Activated CD4-positive, alpha-beta T cell treated with anti-CD3 and anti-CD28 coated beads for 24 hours (primary cell): Measurements from ENCODE around the gene LBR.
A peak's percentile ranks its signal among the peaks of the same experiment; 100 is the strongest.
"Not testable (repeated sequence)": the region's sequence is repeated elsewhere in the genome, so short reads cannot be mapped to it uniquely, and the experiment has no call there.

Experiments used
- DNase-seq, 2 donors: peaks; one replicate each; pipeline ENCODE4 v3.0.0-alpha.2; 2020; ENCODE audit warnings: low read depth in 2 of 2

LBR gene

DNA sequence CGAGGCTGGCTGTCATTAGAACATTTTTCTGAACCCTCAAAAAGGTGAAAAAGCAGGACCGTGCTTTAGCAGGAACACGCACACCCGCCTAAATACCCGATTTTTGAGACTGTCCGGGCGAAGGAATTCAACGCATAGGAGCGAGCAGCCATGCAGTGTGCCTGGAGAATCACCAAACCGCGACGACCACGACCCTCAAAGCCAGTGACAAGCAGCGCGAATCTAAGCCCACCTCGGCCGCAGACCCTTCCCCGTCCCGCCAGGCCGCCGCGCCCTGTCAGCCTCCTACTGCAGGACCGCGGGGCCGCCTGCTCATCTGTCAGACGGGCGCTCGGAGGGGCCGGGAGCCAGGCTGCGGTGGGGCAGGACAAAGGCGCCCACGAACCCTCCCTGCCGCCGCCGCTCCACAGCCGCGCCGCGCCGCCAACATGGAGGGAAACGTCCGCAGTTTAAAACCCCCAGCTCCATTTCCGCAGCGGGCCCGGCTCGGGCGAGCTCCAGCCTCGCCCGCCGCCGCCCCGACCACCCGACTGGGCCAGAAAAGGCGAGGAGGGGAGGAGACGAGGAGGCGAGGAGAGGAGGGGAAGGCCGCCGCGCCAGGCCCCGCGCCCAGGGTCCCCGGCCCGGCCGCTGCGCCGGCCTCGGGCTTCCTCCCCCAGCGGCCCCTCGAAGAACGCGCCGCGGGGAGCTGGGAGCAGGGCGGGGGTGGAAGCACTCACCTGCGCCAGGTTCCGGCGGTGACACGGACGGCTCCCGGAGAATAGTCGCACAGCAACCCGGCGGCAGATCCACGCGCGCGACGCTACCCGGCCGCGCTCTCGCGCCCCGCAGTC, at the start of gene LBR:
LBR (minus strand) TSS at position 804 of the 833 bp plus-strand sequence. CDS start 3,963 bp downstream, outside the sequence.
- DNase-seq, result peak; percentile 7 to 20

DNA sequence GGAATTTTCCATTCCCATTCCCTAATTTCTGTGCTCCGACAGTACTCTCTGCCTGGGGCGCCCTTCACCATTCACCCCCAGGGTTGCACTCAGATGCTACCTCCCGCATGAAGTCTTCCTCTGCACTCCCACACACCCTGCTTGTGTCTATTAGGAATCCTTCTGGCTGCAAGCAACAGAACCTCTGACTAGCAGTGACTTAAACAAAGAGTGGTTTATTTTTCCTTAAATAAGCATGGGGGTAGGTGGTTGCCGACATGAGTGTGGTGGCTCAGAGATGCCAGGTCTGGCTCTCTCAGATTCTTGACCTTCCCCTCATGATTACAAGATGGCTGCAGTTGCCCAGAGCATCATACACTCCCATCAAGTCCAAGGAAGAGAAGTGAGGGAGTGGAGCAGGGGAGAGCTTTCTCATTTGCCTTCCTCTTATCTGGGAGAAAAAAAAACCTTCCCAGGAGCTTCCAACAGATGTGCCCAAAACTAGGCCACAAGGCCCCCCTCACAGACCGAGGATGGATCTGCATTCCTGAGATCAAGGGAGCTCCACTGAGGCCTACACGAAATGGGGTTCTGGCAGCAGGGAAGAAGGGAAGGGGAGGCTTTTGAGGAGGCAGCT, 49.6 kb upstream of the LBR start:
- no peak for DNase-seq

GRCh38 chr1:225476538-225476988, 48.7 kb upstream of the LBR start:
- no peak for DNase-seq

GRCh38 chr1:225476100-225476511, 48.3 kb upstream of the LBR start:
- DNase-seq, result no peak

DNA sequence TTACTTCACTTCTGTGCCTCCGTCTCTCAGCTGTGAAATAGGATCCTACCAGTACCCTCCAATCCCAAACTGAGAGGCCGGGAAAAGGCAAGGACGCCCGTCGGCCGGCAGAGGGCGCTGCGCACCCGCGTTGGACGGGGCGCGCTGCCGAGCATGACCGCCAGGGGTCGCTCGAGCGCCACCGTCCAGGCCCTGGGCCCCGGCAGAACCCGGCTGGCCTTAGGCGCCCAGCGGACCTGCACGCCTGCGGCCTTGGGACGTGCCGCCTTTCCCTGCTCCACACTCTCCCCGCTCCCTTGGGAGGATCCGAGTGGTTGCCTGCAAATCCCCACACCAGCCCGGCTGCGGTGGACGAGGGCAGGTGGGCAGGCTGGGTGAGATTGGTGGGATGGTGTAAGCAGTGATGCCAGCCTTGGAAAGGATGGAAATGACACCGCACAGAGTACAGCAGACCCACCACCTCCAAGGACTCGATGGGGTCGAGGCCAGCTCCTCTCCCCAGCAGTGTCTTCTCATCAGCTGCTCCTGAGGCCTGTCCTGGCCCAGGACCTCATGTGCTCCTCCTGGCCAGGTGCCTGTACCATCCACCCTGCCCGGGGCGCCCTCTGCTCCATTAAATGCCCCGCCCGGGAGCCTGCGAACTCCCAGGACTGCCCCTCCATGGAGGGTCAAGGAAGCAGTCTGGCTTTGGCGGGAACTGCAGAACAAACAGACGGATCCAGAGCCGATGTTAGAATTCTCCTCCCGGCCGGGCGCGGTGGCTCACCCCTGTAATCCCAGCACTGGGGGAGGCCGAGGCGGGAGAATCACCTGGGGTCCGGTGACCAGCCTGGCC, 47.4 kb upstream of the LBR start:
- DNase-seq, result peak; percentile 37 to 54

DNA sequence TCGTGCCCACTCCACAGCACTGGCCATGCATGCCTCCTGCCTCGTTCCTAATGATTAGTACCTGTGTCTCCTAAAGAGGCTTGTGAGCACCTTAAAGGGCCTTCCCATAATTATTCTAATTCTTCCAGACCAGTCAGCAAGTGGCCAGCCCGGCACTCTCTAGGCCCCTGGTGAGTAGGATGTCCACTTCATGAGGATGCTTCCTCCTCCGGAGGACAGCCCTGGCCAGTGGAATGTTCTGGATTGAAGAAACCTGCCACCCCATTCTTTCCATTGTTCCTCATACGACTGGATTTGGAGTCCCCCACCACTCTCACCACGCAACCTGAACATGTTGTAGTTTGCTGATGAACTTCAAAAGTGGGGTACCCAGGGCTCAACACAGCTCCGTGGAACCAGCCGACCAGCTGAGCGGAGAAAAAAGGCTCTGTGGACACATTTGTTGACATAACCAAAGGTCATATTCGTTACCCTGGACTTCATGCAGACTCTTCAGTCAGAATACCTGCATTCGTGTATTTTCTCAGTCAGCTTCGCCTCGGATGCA, 46.7 kb upstream of the LBR start:
- DNase-seq, result no peak

DNA sequence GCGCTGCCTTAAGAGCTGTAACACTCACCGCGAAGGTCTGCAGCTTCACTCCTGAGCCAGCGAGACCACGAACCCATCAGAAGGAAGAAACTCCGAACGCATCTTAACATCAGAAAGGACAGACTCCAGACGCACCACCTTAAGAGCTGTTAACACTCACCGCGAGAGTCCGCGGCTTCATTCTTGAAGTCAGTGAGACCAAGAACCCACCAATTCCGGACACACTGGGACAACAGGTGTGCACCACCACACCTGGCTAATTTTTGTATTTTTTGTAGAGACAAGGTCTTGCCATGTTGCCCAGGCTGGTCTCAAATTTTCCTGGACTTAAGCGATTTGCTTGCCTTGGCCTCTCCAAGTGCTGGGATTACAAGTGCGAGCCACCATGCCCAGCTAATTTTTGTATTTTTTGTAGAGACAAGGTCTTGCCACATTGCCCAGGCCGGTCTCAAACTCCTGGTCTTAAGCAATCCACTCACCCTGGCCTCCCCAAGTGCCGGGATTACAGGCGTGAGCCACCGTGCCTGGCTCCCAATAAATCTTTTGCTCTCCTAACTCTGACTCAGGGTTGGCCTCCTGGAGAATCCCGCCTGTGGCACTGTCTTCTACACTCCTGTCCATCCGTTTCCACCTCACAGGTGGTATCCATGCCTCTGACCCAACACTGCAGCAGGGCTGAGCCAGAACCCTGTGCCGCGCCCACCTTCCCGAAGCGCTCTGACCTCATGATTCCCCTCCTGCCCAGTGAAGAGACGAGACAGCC, 46.0 kb upstream of the LBR start:
- not testable (repeated sequence) for DNase-seq

DNA sequence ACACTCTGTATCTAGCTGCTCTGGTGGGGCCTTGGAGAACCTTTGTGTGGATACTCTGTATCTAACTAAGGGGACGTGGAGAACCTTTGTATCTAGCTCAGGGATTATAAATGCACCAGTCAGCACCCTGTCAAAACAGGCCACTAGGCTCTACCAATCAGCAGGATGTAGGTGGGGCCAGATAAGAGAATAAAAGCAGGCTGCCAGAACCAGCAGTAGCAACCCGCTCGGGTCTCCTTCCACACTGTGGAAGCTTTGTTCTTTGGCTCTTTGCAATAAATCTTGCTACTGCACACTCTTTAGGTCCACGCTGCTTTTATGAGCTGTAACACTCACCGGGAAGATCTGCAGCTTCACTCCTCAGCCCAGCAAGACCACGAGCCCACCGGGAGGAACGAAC, 45.4 kb upstream of the LBR start:
- not testable (repeated sequence) for DNase-seq

DNA sequence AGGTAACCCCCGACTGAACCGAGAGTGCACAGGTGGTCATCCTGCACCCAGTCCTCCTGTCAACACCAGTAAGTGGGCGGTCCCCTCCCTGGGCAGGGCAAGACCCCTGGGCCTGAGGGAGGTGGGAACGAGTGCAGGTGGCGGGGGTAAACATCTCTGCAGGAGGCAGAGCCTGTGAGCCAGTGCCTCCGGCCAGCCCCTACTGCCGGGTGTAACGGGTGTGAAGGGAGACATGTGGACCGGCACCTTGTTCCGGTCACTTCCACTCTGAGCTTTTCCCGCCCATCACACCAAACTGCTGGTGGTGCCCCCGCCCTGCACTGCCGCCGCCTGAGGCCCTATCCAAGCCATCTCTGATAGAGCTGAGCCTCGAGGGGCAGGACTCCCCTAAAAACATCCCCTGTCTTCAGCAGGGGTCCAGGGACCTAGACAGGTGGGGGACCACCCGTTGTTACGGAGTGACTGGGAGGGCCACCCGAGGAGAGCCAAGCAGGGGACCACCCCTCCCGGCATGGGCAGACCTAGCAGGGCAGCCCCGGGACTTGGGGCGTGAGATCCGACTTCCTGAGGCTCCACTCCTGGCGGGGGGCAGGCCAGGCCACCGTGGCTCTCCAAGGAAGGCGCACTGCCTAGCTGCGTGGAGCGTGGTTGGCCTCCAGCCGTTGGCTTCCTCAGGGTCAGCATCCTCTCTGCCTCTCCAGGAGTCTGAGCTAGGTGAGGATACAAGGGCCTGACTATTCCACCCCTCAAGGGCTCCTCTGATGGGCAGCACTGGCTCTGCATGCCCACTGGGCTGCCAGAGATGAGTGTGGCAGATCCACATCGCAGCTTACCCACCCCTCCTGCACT, 43.8 kb upstream of the LBR start:
- no peak for DNase-seq

DNA sequence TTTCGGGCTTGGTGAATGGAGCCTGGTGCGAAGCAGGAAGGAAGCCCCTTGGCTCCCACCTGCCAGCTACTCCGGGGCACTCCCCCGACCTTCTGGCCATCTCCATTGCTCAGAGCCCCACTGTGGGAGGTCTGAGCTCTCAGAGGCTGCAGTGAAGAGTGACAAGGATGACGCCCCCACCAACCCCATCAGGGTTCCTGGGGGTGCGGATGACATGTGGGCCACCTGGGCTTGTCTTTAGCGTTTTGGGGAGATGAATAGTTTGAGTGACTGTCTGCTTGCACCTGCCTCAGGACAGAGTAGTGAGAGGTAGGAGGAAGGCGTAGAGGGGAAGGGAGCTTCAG, 43.2 kb upstream of the LBR start:
- DNase-seq, result no peak

- DNase-seq, result no peak
Measured at GRCh38 chr1:225470211-225471108, 42.6 kb upstream of the LBR start.

GRCh38 chr1:225469051-225469450, 41.2 kb upstream of the LBR start:
- DNase-seq, result no peak

DNA sequence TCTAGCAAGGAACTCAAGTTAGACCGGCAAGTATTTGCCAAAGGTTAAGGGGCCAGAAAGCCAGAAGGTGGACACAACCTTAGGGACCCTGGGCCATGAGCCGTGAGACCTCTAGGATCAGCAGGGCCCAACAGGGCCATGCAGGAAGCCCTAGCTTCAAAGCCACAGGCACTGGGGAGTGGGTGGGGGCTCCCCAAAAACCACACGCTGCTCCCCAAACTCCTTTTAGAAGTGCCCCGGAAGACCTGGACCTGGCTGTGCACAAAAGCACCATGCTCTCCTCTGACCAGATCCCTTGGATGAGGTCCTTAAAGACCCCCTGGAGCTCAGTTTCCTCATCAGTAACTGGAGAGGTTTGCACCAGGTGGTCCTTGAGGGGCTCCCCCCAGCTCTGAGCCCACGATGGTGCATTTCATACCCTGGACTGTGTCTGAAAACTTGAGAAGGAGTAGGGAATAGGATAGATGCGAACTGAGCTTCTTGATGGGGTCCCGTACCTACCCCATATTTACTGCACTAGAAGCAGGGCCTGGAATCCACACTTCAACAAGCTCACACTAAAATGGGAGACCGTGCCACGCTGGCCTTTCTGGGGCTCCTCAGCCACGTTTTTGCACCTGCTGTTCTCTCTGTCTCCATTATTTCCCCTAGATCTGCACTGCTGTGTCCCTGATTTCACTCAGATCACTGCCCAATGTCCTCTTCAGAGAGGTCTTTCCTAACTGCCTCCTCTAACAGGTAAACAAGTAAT, 40.6 kb upstream of the LBR start:
- no peak for DNase-seq

DNA sequence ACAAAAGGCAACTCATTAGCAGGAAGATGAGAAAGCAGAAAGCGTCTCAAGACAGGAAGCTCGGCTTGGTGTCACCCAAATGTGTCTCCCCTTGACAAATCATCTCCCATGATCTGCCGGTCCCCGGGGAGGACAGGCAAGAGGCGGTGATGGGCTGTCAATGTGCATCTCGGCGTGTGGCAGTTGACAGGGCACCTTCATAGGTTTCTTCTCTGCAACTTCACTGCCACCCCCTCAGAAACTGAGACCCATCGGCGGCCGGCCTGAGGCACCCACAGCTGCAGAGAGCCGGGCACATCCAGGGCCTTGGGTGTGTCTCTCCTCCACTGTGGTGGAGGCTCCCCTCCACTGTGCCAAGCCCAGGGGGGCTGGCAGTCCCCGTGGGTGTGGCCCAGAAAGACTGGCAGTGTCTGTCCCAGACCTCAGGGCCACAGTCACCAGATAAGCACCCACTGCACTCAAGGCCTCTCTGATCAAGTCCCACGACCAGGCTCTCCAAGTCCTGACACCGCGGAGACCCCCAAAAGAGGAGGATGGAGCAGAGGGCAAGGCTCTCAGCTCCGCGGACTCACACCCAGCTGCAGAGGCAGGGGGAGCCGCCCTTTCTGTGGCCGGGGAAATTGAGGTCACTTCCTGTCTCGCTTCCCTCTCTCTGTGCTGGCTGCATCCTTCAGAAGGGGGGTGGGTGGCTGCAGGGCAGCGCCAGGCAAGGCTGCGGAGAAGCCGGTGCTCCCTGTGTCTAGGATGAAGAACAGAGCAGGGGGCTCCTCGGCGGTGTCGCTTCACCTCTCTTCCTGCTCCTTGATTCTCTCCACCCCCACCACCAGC, 39.6 kb upstream of the LBR start:
- DNase-seq, result peak; percentile 61 to 64

GRCh38 chr1:225466848-225467192, 39.0 kb upstream of the LBR start:
- DNase-seq, result no peak

GRCh38 chr1:225465793-225466517, 38.1 kb upstream of the LBR start:
- DNase-seq, result no peak
